DOHH2 (cell line): Measurements from ENCODE around the gene CDKAL1.
"Not testable (repeated sequence)": the region's sequence is repeated elsewhere in the genome, so short reads cannot be mapped to it uniquely, and the experiment has no call there.

Experiments used
- CTCF ChIP-seq: fragments of 200-600 bp; sonication (generic); IDR thresholded peaks from one replicate; pipeline ENCODE4 v1.5.1; 2014; ENCODE audit warnings: antibody characterized with exemption, mild to moderate bottlenecking, low read depth, low read length; ENCODE audit not compliant: poor library complexity, severe bottlenecking
- EZH2phosphoT487 ChIP-seq: fragments of 200-600 bp; sonication (generic); IDR thresholded peaks from 2 replicates; pipeline ENCODE4 v1.6.1; 2017; ENCODE audit warnings: borderline replicate concordance, mild to moderate bottlenecking, antibody characterized with exemption, low read length, moderate library complexity, mixed read lengths

- TF ChIP-seq CTCF, EZH2phosphoT487: not testable (repeated sequence)
Measured at GRCh38 chr6:21055480-21055879, 521.2 kb downstream of the CDKAL1 start.
